ENCODE measurements around the gene STIP1.

Gene STIP1

GRCh38 chr11:64203421-64204079 lies 17.6 kb downstream of the STIP1 start:
- DNase-seq, result no peak

- DNase-seq, result no peak
These were observed 18.1 kb downstream of the STIP1 start for GRCh38 chr11:64204080-64204440.

- peak; percentile 95 for DNase-seq
These were observed 18.6 kb downstream of the STIP1 start for GRCh38 chr11:64204464-64204989.

DNA sequence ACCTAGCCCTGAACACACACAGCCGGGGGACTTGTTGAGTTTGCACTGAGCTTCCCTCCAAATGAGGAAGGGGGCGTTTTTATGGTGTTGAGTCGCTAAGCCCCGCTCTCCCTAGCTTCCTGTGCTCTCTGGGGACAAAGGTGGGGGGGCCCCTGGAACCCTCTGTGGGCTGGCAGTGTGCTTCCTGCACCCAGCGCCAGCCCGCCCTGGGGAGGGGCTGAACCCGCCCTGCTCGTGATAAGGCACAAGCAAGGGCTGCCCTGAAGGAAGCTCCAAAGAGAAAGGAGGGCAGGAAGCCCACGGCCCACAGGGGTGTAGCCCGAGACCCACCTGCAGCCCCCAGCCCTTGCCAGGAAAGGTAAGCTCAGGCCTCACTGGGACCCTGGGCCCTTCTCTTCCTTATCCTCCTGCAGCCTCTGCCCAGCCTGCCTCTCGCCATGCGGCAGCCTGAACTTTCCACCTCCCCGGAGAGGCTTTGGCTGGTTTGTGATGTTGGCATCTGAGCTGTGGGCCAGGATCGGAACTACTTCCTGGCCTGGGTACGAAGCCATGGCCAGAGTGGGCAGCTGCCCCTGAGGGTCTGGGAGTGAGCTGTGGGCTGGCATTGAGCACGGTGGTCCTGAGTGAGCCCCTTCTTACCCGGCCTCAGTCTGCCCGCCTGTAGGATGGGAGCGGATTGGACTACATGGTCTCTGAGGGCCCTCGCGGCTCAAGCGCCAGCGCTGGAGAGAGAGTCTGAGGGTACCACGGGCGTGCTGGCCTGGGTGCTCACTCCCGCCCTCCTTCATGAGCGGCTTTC lies 20.7 kb downstream of the STIP1 start, which contains the start of gene FERMT3:
TSS of gene FERMT3 (plus strand) at position 265 of the 799 bp plus-strand sequence. CDS start 644 bp downstream, outside the sequence.
- no peak for DNase-seq

- DNase-seq, result peak; percentile 80
These were observed 21.5 kb downstream of the STIP1 start for GRCh38 chr11:64207256-64208085.

DNA sequence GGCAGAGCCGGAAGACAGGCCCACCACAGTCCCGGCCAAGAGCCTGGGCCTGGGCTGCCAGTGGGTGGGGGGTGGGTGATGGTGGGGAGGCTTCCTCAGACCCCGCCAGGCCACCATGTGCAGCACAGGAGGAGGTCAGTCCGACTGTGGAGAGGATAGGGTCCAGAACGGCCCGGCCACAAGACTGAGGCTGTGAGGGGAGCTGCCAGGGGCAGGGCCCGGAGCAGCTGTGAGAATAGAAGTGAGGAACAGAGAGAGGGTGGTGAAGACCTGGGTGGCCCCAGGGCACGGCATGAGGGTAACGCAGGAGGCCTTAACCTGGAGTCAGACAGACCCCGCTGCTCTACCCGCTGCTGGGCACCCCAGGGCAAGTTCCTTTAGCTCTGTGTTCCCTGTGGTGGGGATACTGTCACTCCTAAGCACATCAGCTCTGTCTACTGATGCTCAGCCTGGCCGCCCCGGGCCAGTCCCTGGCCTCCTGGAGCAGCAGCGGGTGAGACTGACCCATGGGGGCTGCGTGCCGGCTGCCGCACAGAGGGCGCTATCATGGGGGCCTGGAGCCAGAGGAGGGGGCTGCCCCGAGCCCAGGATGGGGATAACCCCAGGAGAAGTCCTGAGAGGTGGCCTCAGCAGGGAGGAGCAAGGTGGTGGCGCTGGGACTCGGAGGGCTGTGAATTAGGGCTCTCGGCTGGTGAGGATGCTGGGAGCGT lies 22.3 kb downstream of the STIP1 start:
- no peak for DNase-seq

DNA sequence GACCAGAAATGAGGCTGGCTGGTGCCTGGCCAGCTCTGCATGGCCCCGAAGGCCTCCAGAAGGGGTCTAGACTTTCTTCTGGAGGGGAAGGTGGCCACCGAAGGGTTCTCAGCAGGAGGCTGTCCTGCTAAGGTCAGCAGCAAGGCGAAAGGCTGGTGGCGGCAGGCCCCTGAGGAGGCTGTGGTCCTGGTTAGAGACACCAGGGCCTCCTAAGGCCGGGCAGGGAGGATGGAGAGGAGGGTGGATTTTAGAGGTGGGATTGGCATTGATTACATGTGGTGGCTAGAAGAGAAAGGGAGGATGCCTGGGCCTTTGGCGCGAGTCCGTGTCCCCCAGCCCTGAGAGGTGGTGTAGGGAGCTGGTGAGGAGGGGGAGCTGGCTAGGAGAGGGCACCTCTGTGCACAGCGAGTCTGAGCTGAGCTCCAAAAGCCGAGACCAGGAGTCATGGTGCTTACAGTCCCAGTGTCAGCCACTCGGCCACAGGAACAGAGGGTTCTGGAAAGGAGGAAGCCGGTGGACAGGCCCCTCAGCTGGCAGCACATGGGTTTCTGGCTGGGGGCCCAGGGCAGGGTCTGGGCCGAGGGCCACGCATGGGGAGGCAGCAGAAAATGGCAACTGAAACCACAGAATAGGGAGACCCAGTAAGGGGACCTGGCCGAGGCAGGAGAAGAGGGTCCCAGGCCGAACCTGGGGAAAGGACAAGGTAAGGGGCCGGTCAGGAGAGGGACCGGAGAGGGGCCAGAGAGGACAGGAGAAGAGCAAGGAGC lies 23.0 kb downstream of the STIP1 start:
- no peak for DNase-seq

- DNase-seq, result no peak
These were observed 23.5 kb downstream of the STIP1 start for GRCh38 chr11:64209563-64209843.

DNA sequence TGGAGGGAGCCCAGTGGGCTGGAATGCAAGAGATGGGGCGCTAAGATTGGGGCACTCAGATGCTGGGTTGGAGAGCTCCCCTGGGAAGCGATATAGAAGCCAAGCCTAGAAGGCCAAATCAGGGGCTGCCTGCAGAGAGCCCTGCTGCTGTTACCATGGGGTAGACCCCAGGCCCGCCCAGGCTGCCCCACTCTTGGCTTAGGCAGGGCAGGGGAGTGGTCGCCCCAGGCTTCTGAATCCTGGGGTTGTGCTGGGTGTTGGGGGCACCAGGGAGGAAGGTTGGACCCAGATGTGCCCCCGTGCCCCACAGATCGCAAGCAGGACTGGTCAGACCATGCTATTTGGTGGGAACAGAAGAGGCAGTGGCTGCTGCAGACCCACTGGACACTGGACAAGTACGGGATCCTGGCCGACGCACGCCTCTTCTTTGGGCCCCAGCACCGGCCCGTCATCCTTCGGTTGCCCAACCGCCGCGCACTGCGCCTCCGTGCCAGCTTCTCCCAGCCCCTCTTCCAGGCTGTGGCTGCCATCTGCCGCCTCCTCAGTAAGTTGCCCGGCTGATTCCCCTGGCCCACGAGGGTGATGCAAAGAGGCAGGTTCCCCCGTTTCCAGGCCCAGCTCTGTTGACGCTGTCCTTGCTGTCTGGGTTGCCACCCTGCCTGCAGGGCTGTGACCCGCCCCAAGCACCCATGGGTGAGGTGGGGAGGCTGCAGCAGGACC lies 24.5 kb downstream of the STIP1 start:
- no peak for DNase-seq

- DNase-seq, result no peak
These were observed 25.4 kb downstream of the STIP1 start for GRCh38 chr11:64211181-64211872.

- DNase-seq, result no peak
These were observed 30.9 kb downstream of the STIP1 start for GRCh38 chr11:64216879-64217278.

DNA sequence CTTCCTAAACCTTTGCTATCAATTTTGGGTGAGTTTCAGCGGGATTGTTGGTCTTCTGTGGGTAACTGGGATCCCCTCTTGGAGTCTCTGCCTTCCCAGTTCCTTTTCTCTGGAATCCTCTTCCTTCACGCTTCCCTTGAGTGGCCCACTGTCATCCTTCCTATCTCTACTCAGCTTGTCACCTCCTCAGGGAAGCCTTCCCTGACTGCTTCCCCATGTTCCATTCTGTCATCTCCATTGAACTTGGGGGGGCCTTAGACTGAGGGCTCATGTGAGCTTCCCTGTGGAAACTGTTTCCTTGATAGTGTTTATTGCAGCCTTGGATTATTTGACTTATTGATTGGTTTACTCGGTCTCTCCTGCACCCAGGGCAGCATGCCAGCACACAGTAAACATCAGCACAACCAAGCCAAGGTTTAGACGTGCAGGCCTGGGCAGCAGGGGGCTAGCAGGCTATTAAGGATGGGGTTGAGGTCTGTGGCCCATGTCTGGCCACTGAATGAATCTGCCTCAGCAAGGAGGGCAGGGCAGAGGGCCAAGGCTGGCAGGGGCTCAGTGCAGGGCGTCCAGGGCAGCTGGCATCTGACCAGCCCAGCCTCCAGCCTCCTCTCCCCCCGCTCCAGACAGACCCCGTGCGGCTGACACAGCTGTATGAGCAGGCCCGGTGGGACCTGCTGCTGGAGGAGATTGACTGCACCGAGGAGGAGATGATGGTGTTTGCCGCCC lies 32.8 kb downstream of the STIP1 start:
- no peak for DNase-seq

- no peak for DNase-seq
These were observed 33.3 kb downstream of the STIP1 start for GRCh38 chr11:64219354-64219684.

- DNase-seq, result no peak
These were observed 33.8 kb downstream of the STIP1 start for GRCh38 chr11:64219755-64220154.

GRCh38 chr11:64220271-64220670 lies 34.3 kb downstream of the STIP1 start:
- DNase-seq, result no peak

GRCh38 chr11:64220798-64221197 lies 34.8 kb downstream of the STIP1 start:
- DNase-seq, result no peak

GRCh38 chr11:64222651-64223000 lies 36.7 kb downstream of the STIP1 start:
- no peak for DNase-seq

DNA sequence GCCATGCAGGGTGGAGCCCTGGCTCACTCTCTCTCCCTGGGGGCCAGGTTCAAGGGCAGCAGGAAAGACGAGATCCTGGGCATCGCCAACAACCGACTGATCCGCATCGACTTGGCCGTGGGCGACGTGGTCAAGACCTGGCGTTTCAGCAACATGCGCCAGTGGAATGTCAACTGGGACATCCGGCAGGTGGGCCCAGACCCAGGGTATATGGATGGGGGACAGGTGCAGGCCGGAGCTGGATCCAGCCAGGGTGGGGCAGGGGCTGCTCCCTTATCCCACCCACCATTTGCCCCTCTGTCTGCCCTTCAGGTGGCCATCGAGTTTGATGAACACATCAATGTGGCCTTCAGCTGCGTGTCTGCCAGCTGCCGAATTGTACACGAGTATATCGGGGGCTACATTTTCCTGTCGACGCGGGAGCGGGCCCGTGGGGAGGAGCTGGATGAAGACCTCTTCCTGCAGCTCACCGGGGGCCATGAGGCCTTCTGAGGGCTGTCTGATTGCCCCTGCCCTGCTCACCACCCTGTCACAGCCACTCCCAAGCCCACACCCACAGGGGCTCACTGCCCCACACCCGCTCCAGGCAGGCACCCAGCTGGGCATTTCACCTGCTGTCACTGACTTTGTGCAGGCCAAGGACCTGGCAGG lies 37.2 kb downstream of the STIP1 start:
- DNase-seq, result no peak

DNA sequence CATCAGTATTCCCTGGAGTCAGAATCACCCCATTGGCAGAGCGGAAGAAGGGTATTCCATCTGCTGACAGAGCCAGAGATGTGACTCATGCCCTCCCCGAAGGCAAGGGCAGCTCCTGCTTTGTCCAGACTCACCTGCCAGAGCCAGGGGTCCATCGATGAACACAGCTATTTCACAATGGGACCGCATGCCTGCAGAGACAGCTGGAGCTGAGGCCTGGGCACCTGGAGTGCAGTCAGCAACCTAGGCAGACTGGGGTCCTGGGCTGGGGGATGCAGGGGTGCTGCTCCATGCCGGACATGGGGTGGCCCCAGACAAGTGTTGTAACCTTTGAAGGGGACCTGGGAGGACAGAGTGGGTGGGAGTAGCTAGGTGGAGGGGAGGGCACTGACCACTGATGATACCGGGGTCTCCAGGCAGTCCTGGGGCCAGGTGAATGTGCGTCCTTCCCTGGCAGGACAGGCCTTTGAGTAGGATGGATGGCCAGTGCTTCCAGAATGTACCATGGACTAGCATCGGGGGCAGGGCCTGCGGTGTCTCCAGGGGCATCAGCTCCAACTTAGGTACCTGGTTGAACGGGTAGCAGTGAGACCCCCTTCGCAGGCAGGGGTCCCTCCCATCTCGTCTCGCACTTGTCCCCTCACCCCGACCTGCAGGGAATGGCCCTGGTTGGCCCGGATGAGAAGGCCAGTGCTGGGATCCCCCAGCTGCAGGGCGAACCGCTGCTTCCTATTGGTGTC lies 38.4 kb downstream of the STIP1 start:
- no peak for DNase-seq
